DMS114 treated with DMSO at 0.1 percent for 48 hours (cell line): ENCODE measurements around the gene TAC1.
"Not testable (repeated sequence)": the region's sequence is repeated elsewhere in the genome, so short reads cannot be mapped to it uniquely, and the experiment has no call there.

Source experiments
- DNase-seq: peaks from one replicate; lab custom pipeline; 2025; ENCODE audit not compliant: unreplicated experiment; lab: John Stamatoyannopoulos, UW

Gene TAC1, protein sequence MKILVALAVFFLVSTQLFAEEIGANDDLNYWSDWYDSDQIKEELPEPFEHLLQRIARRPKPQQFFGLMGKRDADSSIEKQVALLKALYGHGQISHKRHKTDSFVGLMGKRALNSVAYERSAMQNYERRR

DNA sequence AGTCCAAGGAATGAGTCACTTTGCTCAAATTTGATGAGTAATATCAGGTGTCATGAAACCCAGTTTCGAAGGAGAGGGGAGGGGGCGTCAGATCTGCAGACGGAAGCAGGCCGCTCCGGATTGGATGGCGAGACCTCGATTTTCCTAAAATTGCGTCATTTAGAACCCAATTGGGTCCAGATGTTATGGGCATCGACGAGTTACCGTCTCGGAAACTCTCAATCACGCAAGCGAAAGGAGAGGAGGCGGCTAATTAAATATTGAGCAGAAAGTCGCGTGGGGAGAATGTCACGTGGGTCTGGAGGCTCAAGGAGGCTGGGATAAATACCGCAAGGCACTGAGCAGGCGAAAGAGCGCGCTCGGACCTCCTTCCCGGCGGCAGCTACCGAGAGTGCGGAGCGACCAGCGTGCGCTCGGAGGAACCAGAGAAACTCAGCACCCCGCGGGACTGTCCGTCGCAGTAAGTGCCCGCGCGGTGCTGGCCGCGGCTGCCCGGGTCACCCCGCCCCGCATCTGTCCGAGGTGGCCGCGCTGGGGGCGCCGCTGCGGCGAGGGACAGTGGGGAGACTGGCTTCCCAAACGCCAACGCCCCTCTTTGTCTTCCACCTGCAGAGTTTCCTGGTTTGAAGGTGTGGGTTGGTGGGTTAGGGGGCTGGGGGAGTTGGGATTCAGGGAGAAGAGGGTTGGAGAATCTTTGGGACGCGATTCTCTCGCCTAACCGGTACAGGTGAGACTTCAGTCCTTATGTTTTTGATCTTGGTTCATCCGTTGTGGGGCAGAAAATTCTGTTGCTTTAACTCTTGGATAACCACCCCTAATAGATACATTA lies at the start of gene TAC1:
Gene TAC1 (plus strand): TSS at position 351 of the 829 bp plus-strand sequence. CDS start 527 bp downstream, outside the sequence.
- no peak for DNase-seq

DNA sequence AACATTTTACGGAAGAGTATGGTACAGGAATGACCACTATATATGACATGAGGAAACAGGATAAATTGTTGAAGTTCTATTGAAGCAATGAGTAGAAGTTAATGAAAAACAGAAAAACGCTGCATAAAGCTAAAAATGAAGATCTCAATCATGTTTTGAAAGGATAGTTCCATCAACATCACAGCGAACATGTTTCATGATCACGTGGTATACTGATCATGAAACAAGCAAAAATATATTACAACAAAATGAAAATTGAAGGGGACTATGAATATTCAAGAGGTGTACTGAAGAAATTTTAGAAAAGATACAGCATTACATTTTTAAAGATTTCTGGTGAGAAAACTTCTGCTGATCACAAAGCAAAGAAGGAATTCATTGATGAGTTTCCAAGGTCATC lies 45.9 kb upstream of the TAC1 start:
- no peak for DNase-seq

DNA sequence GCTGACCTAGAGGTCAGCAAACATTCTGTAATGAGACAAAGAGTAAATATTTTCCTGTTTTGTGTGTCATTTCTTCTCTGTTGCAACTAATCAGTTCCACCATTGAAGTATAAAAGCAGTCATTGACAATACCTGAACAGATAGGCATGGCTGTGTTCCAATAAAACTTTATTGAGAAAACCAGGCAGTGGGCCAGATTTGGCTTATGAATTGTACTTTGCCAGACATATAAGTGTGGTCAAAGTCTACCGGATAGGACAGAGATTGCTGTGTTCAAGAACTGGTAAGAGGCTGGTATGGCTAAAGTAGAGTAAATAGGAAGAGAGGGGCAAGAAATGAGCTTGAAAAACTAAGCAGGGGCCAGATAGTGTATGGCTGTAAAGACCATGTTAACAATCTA lies 38.3 kb upstream of the TAC1 start:
- DNase-seq: no peak

DNA sequence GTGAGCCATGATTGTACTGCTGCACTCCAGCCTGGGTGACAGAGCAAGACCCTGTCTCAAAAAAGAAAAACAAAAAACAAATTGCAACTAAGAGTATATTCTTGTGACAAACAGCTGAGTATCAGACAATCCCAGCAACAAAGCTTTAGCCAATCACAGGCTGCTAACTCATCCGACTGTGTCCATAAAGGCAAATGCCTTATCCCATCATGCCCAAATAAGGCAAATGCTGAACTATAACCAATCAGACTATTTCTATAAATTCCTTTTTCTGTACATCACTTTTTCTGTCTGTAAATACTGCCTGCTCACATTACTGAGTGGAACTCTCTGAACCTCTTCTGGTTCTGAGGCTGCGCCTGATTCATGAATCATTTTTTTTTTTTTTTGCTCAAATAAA lies 37.5 kb upstream of the TAC1 start:
- no peak for DNase-seq

- DNase-seq: no peak
Measured at GRCh38 chr7:97697396-97697795, 34.5 kb upstream of the TAC1 start.

GRCh38 chr7:97722386-97722785 lies 9.5 kb upstream of the TAC1 start:
- no peak for DNase-seq

- DNase-seq: no peak
Measured at GRCh38 chr7:97732565-97733275, 834 bp downstream of the TAC1 start.

DNA sequence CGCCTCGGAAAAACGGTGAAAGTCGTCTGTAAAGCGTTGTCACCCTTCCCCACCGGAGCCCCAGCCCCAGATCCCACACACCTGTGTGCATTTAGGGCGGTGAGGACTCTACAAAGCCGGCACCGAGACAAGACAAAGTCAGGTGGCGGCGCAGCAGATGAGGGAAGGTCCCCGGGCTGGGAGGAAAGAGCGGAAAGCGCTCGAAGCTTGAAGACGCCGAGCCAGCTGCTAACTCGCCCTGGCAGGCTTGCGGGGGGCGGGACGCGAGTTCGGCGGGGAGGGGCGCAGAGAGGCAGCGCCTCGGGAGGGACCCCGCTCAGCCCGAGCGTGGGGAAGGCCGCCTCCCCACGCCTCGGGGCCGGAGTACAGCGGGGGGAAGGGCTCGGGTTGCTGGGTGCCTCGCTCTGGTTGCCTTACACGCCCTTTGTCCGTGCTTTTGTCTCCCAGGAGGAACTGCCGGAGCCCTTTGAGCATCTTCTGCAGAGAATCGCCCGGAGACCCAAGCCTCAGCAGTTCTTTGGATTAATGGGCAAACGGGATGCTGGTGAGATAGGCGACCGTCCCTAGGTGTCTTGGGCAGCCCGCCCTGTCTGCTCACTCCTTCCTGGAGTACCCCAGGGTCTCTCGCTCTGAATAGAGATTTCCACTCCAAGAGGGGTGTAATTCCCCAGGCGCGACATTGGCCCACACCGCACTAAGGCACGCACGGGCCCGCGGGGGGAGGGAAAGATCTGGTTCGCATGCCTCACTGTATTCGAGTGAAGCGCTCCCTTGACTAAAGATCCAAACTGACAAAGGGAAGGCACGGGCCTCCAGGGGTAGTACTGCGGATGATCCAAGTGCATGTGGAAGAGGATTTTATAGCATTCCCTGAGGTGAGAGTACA lies 1.6 kb downstream of the TAC1 start:
- no peak for DNase-seq

GRCh38 chr7:97734255-97734654 lies 2.4 kb downstream of the TAC1 start:
- DNase-seq: no peak

DNA sequence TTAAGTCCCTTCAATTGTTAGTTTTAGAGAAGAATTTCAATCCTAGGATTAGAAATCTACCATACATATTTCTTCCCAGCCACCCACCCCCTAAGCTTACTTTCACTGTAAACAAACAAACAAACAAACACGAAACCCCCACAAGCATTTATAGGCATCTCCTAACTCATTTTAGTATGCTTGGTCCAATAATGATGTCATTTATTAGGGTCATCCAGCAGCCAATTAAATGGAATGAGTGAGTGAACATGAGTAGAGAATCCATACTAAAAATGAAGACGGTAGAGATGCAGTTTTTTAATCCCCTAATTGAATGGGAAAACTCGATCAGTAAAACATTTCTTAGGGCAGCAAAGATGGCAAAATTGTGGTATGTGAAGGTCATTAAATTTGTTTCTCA lies 3.2 kb downstream of the TAC1 start:
- DNase-seq: no peak

DNA sequence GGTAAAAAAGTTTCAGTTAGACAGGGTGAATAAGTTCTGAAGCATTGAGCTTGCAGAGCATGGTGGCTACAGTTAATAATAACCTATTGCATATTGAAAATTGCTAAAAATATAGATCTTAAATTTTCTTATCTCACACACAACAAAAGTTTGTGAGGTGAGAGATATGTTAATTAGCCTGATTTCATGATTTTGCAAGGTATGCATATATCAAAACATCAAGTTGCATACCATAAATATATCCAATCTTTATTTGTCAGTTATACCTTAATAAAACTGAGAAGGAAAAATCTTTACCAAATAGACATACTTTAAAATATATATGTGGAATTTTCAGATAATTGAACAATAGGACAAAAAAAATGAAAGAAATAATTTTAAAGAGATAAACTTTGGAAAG lies 16.6 kb downstream of the TAC1 start:
- DNase-seq: no peak

GRCh38 chr7:97751566-97751965 lies 19.7 kb downstream of the TAC1 start:
- DNase-seq: no peak

DNA sequence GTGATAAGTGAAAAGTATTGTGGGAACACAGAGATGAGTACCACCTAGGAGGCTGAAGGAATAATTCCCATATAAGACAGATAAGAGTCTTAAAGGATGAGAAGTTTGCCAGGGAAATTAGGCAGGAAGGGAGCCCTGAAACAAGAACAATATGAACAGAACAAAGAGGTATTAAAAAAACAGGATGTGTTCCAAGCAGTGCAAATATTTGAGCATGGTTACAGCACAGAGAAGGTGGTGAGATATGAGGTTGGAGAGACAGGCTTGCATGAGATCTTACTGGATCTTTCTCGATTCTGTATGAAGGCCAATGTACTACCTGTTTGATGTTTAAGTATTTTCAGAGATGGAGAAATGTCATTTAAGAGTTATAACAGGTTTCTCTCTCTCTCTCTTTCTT lies 20.3 kb downstream of the TAC1 start:
- DNase-seq: no peak

DNA sequence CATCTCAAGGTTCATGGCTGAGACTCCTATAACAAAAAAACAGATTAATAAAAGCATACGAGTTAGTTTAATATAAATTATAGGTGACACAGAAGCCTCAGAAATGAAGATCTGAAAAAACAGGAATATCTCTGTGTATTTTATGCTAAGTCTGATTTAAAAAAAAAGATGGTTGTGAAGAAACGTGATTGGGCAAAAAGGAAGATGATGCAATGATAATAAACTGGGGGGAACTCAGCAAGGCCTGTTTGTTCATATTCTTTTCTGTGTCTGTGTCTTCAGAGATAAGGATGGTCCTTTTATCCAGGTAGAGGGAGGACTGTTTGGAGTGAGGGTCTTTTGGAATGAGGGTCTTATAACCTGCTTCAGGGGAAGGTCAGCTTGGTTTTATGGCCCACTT lies 25.9 kb downstream of the TAC1 start:
- DNase-seq: no peak

DNA sequence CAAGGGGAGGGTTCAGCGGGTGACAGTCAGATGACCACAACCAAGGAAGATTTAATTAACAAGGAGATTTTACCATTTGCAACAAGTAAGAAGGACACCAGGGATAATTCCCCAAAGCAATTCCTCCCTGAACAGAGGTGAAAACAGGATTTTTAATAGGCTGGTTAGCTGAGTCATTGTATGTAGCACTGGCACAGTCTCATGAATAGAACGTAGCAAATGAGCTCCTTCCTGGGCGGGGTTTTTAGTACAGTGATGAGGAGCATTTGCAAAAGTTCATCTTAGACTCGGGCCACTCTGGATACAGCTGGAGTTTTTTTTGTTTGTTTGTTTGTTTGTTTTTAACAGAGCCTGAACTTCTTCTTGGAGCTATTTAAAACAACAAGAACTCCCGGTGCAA lies 39.0 kb downstream of the TAC1 start:
- DNase-seq: no peak

GRCh38 chr7:97771576-97771975 lies 39.7 kb downstream of the TAC1 start:
- no peak for DNase-seq

DNA sequence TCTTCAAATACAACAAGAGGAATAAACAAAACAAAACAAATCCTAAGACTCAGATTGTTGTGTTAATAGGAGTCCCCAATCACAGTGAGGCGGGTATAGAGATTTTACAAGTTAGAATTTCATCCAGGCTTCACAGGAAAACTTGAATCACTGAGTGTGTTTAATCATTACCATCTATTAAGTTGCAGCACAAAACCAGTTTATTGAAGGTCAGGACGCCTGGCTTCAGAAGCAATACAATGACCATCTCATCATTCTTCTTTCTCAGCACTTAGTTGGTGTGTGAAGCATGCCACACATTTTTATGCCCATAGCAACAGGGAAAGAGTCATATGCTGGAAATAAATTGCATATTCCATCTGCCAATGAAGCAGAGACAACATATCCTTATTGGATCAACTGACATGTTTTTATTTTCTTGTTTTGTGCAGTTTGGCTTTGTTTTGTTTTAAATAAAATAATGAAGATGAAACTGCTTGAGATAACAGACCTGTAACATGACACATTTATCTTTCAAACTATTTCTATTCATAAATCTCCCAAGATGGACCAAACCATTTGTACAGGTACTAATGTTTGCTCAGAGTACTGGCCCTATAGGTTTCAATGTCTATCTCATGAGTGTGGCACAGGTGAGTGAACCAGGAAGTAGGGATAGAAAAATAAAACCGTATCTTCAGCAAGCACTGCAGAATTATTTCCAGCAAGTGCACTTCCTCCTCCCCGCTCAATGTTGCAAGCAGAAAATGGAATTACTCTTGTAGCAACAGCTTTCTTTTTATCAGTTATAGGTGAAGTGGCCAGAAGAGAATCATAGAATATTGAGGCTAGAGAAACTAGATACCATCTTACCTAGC lies 40.4 kb downstream of the TAC1 start:
- no peak for DNase-seq

GRCh38 chr7:97786398-97786797 lies 54.5 kb downstream of the TAC1 start:
- DNase-seq: not testable (repeated sequence)
